ENCODE data around the gene RTKN2.

Gene RTKN2

GRCh38 chr10:62155054-62155680, 113.5 kb downstream of the RTKN2 start:
- H3K9me3 ChIP-seq (ENCODE audit: control insufficient read depth, insufficient read depth, low read length), result no peaks in the 10 kb centered on the region
- H3K27me3 ChIP-seq (ENCODE audit: control insufficient read depth, low read length), result no peaks in the 10 kb centered on the region
- H3F3A ChIP-seq (ENCODE audit: control insufficient read depth, insufficient read depth), result no peaks in the 10 kb centered on the region
- H3K4me2 ChIP-seq (ENCODE audit: low read length), result no peak overlapping the region
- H4K20me1 ChIP-seq (ENCODE audit: control insufficient read depth, insufficient read depth, low read depth, low read length), result no peaks in the 10 kb centered on the region
- peaks cover 13% of the 10 kb centered on the region for H3K4me1 ChIP-seq (ENCODE audit: control insufficient read depth, low read length)
- no peak for TF ChIP-seq EZH2phosphoT487 (IDR thresholded peaks at IDR 0.05; ENCODE audit: borderline replicate concordance, low read length)
- TF ChIP-seq, protein P1, sequence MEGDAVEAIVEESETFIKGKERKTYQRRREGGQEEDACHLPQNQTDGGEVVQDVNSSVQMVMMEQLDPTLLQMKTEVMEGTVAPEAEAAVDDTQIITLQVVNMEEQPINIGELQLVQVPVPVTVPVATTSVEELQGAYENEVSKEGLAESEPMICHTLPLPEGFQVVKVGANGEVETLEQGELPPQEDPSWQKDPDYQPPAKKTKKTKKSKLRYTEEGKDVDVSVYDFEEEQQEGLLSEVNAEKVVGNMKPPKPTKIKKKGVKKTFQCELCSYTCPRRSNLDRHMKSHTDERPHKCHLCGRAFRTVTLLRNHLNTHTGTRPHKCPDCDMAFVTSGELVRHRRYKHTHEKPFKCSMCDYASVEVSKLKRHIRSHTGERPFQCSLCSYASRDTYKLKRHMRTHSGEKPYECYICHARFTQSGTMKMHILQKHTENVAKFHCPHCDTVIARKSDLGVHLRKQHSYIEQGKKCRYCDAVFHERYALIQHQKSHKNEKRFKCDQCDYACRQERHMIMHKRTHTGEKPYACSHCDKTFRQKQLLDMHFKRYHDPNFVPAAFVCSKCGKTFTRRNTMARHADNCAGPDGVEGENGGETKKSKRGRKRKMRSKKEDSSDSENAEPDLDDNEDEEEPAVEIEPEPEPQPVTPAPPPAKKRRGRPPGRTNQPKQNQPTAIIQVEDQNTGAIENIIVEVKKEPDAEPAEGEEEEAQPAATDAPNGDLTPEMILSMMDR (IDR thresholded peaks at IDR 0.05; ENCODE audit: low read depth, low read length, poor library complexity, severe bottlenecking), result no peak
- H3K27ac ChIP-seq (ENCODE audit: low read depth, low read length), result no peak overlapping the region
- no peak overlapping the region for H3K4me3 ChIP-seq (ENCODE audit: low read length)
- H3K79me2 ChIP-seq (ENCODE audit: control insufficient read depth, low read length), result no peaks in the 10 kb centered on the region
- H3K9me2 ChIP-seq (replicated peaks; ENCODE audit: control insufficient read depth, low read length), result no peaks in the 10 kb centered on the region
- no peaks in the 10 kb centered on the region for H3K36me3 ChIP-seq (ENCODE audit: control insufficient read depth, low read length)

GRCh38 chr10:62154231-62154630, 114.4 kb downstream of the RTKN2 start:
- H3K9me2 ChIP-seq (replicated peaks; ENCODE audit: control insufficient read depth, low read length), result no peaks in the 10 kb centered on the region
- H3K79me2 ChIP-seq (ENCODE audit: control insufficient read depth, low read length), result no peaks in the 10 kb centered on the region
- H3K27me3 ChIP-seq (ENCODE audit: control insufficient read depth, low read length), result no peaks in the 10 kb centered on the region
- H3K9me3 ChIP-seq (ENCODE audit: control insufficient read depth, insufficient read depth, low read length), result no peaks in the 10 kb centered on the region
- H3F3A ChIP-seq (ENCODE audit: control insufficient read depth, insufficient read depth), result no peaks in the 10 kb centered on the region
- H4K20me1 ChIP-seq (ENCODE audit: control insufficient read depth, insufficient read depth, low read depth, low read length), result no peaks in the 10 kb centered on the region
- H3K27ac ChIP-seq (ENCODE audit: low read depth, low read length), result no peak overlapping the region
- no peaks in the 10 kb centered on the region for H3K36me3 ChIP-seq (ENCODE audit: control insufficient read depth, low read length)
- TF ChIP-seq, protein P1 (IDR thresholded peaks at IDR 0.05; ENCODE audit: low read depth, low read length, poor library complexity, severe bottlenecking), result no peak
- TF ChIP-seq EZH2phosphoT487 (IDR thresholded peaks at IDR 0.05; ENCODE audit: borderline replicate concordance, low read length), result no peak
- no peak overlapping the region for H3K4me2 ChIP-seq (ENCODE audit: low read length)
- no peak overlapping the region for H3K4me3 ChIP-seq (ENCODE audit: low read length)
- peaks cover 13% of the 10 kb centered on the region for H3K4me1 ChIP-seq (ENCODE audit: control insufficient read depth, low read length)

DNA sequence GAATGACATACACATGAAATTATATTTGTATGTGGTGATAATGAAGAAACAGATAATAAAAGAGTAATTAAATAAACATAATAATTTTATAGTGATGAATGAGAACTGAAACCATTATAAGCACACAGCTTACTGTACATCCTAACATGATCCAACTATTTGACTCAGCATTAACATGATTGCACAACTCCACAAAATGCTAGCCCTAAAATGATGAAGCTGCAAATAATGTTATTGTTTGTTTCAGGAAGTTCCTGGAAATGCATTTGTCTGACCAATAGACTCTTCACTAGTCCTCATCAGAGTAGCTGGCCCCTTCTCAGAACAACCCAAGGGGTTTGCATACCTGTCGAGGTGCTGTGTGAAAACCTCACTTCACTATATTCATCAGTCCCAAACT, 115.5 kb downstream of the RTKN2 start:
- Histone ChIP-seq H3F3A (ENCODE audit: control insufficient read depth, insufficient read depth) (no peaks in the 10 kb centered on the region), H4K20me1 (ENCODE audit: control insufficient read depth, insufficient read depth, low read depth, low read length) (no peaks in the 10 kb centered on the region), H3K4me2 (ENCODE audit: low read length) (no peak overlapping the region), H3K36me3 (ENCODE audit: control insufficient read depth, low read length) (no peaks in the 10 kb centered on the region), H3K9me2 (replicated peaks; ENCODE audit: control insufficient read depth, low read length) (no peaks in the 10 kb centered on the region), H3K4me1 (ENCODE audit: control insufficient read depth, low read length) (peaks cover 10% of the 10 kb centered on the region), H3K27ac (ENCODE audit: low read depth, low read length) (no peak overlapping the region), H3K4me3 (ENCODE audit: low read length) (no peak overlapping the region), H3K9me3 (ENCODE audit: control insufficient read depth, insufficient read depth, low read length) (no peaks in the 10 kb centered on the region), H3K27me3 (ENCODE audit: control insufficient read depth, low read length) (no peaks in the 10 kb centered on the region), H3K79me2 (ENCODE audit: control insufficient read depth, low read length) (no peaks in the 10 kb centered on the region)
- no peak for TF ChIP-seq EZH2phosphoT487 (IDR thresholded peaks at IDR 0.05; ENCODE audit: borderline replicate concordance, low read length)
- TF ChIP-seq, protein P1 (IDR thresholded peaks at IDR 0.05; ENCODE audit: low read depth, low read length, poor library complexity, severe bottlenecking), result no peak
